ENCODE data around the gene ERLEC1. TPM values are rescaled to one million over a fixed set of nuclear protein-coding genes. Genes with fewer than 3 reads are reported as not detected.

The ERLEC1 gene
- total and polyA plus RNA-seq, 4 donors = 28.8 to 32.0 (median 30.4) TPM

GRCh38 chr2:53843595-53843994 is 56.8 kb downstream of the ERLEC1 start:
- no peak for TF ChIP-seq SP1 (IDR thresholded peaks at IDR 0.05)
- no peak for TF ChIP-seq RAD21 (IDR thresholded peaks at IDR 0.05)
- TF ChIP-seq, protein P1, sequence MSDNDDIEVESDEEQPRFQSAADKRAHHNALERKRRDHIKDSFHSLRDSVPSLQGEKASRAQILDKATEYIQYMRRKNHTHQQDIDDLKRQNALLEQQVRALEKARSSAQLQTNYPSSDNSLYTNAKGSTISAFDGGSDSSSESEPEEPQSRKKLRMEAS (IDR thresholded peaks at IDR 0.05) = no peak
- TF ChIP-seq HNF4G (IDR thresholded peaks at IDR 0.05) = no peak
- no peak for TF ChIP-seq HNF4A (conservative IDR thresholded peaks at IDR 0.05)
- TF ChIP-seq JUND (IDR thresholded peaks at IDR 0.05) = no peak
- TF ChIP-seq ZBTB33 (IDR thresholded peaks at IDR 0.05) = no peak
- no peak for TF ChIP-seq EGR1 (IDR thresholded peaks at IDR 0.05; ENCODE audit: low read depth in 2 of 2)
- TF ChIP-seq NR2F2 (IDR thresholded peaks at IDR 0.05) = no peak
- no peak for TF ChIP-seq CTCF (IDR thresholded peaks at IDR 0.05; ENCODE audit: low read depth, low read length, missing input control)
- no peak for TF ChIP-seq REST (IDR thresholded peaks at IDR 0.05)
- TF ChIP-seq RXRA (IDR thresholded peaks at IDR 0.05) = no peak
- no peak for TF ChIP-seq ATF3 (IDR thresholded peaks at IDR 0.05)
- no peak for TF ChIP-seq YY1 (IDR thresholded peaks at IDR 0.05)
- TF ChIP-seq TAF1 (conservative IDR thresholded peaks at IDR 0.05) = no peak
- no peak for TF ChIP-seq FOXA2 (IDR thresholded peaks at IDR 0.05)
- no peak for TF ChIP-seq GABPA (IDR thresholded peaks at IDR 0.05 in 1 of 2, conservative IDR thresholded peaks at IDR 0.05 in 1 of 2)
- WGBS = 80% methylated on average over 2 of the region's 2 CpGs

More at GRCh38 chr2:53843595-53843994, 56.8 kb downstream of the ERLEC1 start:
- H3K27ac ChIP-seq (ENCODE audit: low read depth in 1 of 2, low read length in 2 of 2) = no peak overlapping the region
- H3K9me3 ChIP-seq (ENCODE audit: control insufficient read depth in 4 of 4, low read length in 3 of 4) = no peaks in the 10 kb centered on the region
- no peaks in the 10 kb centered on the region for H3K4me1 ChIP-seq (ENCODE audit: control insufficient read depth in 4 of 4, insufficient read depth in 4 of 4, low read length in 3 of 4)
- no peaks in the 10 kb centered on the region for H3K27me3 ChIP-seq (ENCODE audit: control insufficient read depth in 4 of 4, insufficient read depth in 4 of 4, low read length in 3 of 4)
- no peak for DNase-seq (ENCODE audit: low spot score)
- H3K36me3 ChIP-seq (ENCODE audit: control insufficient read depth in 4 of 4, insufficient read depth in 3 of 4, low read depth in 1 of 4, low read length in 3 of 4) = no peaks in the 10 kb centered on the region
- no peak overlapping the region for H3K9ac ChIP-seq (ENCODE audit: low read depth in 1 of 2, low read length in 2 of 2)
- no peak overlapping the region for H3K4me3 ChIP-seq (ENCODE audit: low read depth in 1 of 3, low read length in 3 of 3)

All from liver (tissue), 9 donors.